Measurements from ENCODE around the gene DNAH14. TPM values are rescaled to one million over a fixed set of nuclear protein-coding genes. Genes with fewer than 3 reads are reported as not detected.
"Not testable (repeated sequence)": the region's sequence is repeated elsewhere in the genome, so short reads cannot be mapped to it uniquely, and the experiment has no call there.

The DNAH14 gene
- total RNA-seq, 1 experiment from 2014 or later = 69.7 TPM

GRCh38 chr1:225143001-225143400 is 213.5 kb downstream of the DNAH14 start:
- ChIA-PET POLR2A (interaction anchor here (0.7 to 1.9 kb wide), 2 partner anchors 9 to 15 kb away, joined by 4 to 5 read pairs; no protein-coding TSS in a partner anchor), CTCF (interaction anchor here (0.7 to 1.1 kb wide), 3 partner anchors 12 to 23 kb away, joined by 3 read pairs; no protein-coding TSS in a partner anchor)
- Mint-ChIP-seq H3K9me3 (ENCODE audit: unreplicated experiment) (no peaks in the 10 kb centered on the region), H3K27ac (ENCODE audit: low read depth, unreplicated experiment) (no peak overlapping the region), H3K4me1 (ENCODE audit: insufficient read depth, unreplicated experiment) (no peaks in the 10 kb centered on the region), H3K27me3 (ENCODE audit: insufficient read depth, unreplicated experiment) (no peaks in the 10 kb centered on the region), H3K36me3 (ENCODE audit: insufficient read depth, unreplicated experiment) (no peaks in the 10 kb centered on the region), H3K4me3 (ENCODE audit: unreplicated experiment) (no peak overlapping the region)
- DNase-seq (ENCODE audit: unreplicated experiment) = no peak
- no peak for TF ChIP-seq CTCF (IDR thresholded peaks at IDR 0.05; ENCODE audit: unreplicated experiment)
- intact Hi-C loops (cut with micrococcal nuclease) = no loop called here
- BruUV-seq (replicated peaks) = no TSS peak

GRCh38 chr1:225146478-225146877 is 217.0 kb downstream of the DNAH14 start:
- ChIA-PET CTCF (no interaction called here), POLR2A (no interaction called here)
- TF ChIP-seq CTCF (IDR thresholded peaks at IDR 0.05; ENCODE audit: unreplicated experiment) = no peak
- intact Hi-C loops (cut with micrococcal nuclease) = no loop called here
- Mint-ChIP-seq H3K27me3 (ENCODE audit: insufficient read depth, unreplicated experiment) (no peaks in the 10 kb centered on the region), H3K36me3 (ENCODE audit: insufficient read depth, unreplicated experiment) (peaks cover 5% of the 10 kb centered on the region), H3K4me3 (ENCODE audit: unreplicated experiment) (no peak overlapping the region), H3K9me3 (ENCODE audit: unreplicated experiment) (no peaks in the 10 kb centered on the region), H3K4me1 (ENCODE audit: insufficient read depth, unreplicated experiment) (no peaks in the 10 kb centered on the region), H3K27ac (ENCODE audit: low read depth, unreplicated experiment) (no peak overlapping the region)
- no TSS peak for BruUV-seq (replicated peaks)
- DNase-seq (ENCODE audit: unreplicated experiment) = no peak

- BruUV-seq (replicated peaks); DNase-seq (ENCODE audit: unreplicated experiment); H3K4me1 Mint-ChIP-seq (ENCODE audit: insufficient read depth, unreplicated experiment); intact Hi-C loops (cut with micrococcal nuclease); H3K4me3 Mint-ChIP-seq (ENCODE audit: unreplicated experiment); H3K27ac Mint-ChIP-seq (ENCODE audit: low read depth, unreplicated experiment); POLR2A ChIA-PET; H3K36me3 Mint-ChIP-seq (ENCODE audit: insufficient read depth, unreplicated experiment); H3K27me3 Mint-ChIP-seq (ENCODE audit: insufficient read depth, unreplicated experiment); H3K9me3 Mint-ChIP-seq (ENCODE audit: unreplicated experiment): not testable (repeated sequence)
- CTCF ChIA-PET = interaction anchor here (0.6 kb wide), 1 partner anchor 95 kb away, joined by 4 read pairs; no protein-coding TSS in a partner anchor
Observed at GRCh38 chr1:225147791-225148190, 218.3 kb downstream of the DNAH14 start.

- ChIA-PET CTCF (interaction anchor here (0.7 to 1.3 kb wide), 2 partner anchors 301 to 408 kb away, joined by 3 read pairs; no protein-coding TSS in a partner anchor), POLR2A (interaction anchor here (1.4 kb wide), 1 partner anchor 9 kb away, joined by 5 read pairs; no protein-coding TSS in a partner anchor)
- Mint-ChIP-seq H3K36me3 (ENCODE audit: insufficient read depth, unreplicated experiment) (peaks cover 14% of the 10 kb centered on the region), H3K27me3 (ENCODE audit: insufficient read depth, unreplicated experiment) (no peaks in the 10 kb centered on the region), H3K4me3 (ENCODE audit: unreplicated experiment) (no peak overlapping the region), H3K27ac (ENCODE audit: low read depth, unreplicated experiment) (no peak overlapping the region), H3K4me1 (ENCODE audit: insufficient read depth, unreplicated experiment) (no peaks in the 10 kb centered on the region), H3K9me3 (ENCODE audit: unreplicated experiment) (no peaks in the 10 kb centered on the region)
- no peak for TF ChIP-seq CTCF (IDR thresholded peaks at IDR 0.05; ENCODE audit: unreplicated experiment)
- intact Hi-C loops (cut with micrococcal nuclease) = no loop called here
- BruUV-seq (replicated peaks) = no TSS peak
- no peak for DNase-seq (ENCODE audit: unreplicated experiment)
Observed at GRCh38 chr1:225152061-225152460, 222.6 kb downstream of the DNAH14 start.

GRCh38 chr1:225155555-225155954 is 226.1 kb downstream of the DNAH14 start:
- peaks cover 7% of the 10 kb centered on the region for H3K4me1 Mint-ChIP-seq (ENCODE audit: insufficient read depth, unreplicated experiment)
- ChIA-PET CTCF (interaction anchor here (0.5 kb wide), 1 partner anchor 13 kb away, joined by 3 read pairs; no protein-coding TSS in a partner anchor), POLR2A (no interaction called here)
- no peak for TF ChIP-seq CTCF (IDR thresholded peaks at IDR 0.05; ENCODE audit: unreplicated experiment)
- no TSS peak for BruUV-seq (replicated peaks)
- peaks cover 9% of the 10 kb centered on the region for H3K36me3 Mint-ChIP-seq (ENCODE audit: insufficient read depth, unreplicated experiment)
- H3K27ac Mint-ChIP-seq (ENCODE audit: low read depth, unreplicated experiment) = no peak overlapping the region
- H3K4me3 Mint-ChIP-seq (ENCODE audit: unreplicated experiment) = no peak overlapping the region
- H3K27me3 Mint-ChIP-seq (ENCODE audit: insufficient read depth, unreplicated experiment) = no peaks in the 10 kb centered on the region
- no peaks in the 10 kb centered on the region for H3K9me3 Mint-ChIP-seq (ENCODE audit: unreplicated experiment)
- intact Hi-C loops (cut with micrococcal nuclease) = no loop called here
- DNase-seq (ENCODE audit: unreplicated experiment) = no peak
